Mucosa of stomach (tissue), 1 donor: ENCODE results near the gene JAKMIP3.
A peak's percentile ranks its signal among the peaks of the same experiment; 100 is the strongest.

Experiments
- H3K27me3 ChIP-seq: one replicate; pipeline ENCODE4 v1.7.0; 2013; ENCODE audit warnings: mild to moderate bottlenecking, low read length; ENCODE audit not compliant: control insufficient read depth, insufficient read depth
- H3K36me3 ChIP-seq: one replicate; pipeline ENCODE4 v1.7.0; 2013; ENCODE audit warnings: low read length; ENCODE audit not compliant: control insufficient read depth, insufficient read depth
- H3K4me1 ChIP-seq: one replicate; pipeline ENCODE4 v1.7.0; 2013; ENCODE audit warnings: mild to moderate bottlenecking, low read length; ENCODE audit not compliant: control insufficient read depth, insufficient read depth
- H3K4me3 ChIP-seq: one replicate; pipeline ENCODE4 v1.7.0; 2013; ENCODE audit warnings: low read length
- H3K9ac ChIP-seq: one replicate; pipeline ENCODE4 v1.7.0; 2013; ENCODE audit warnings: mild to moderate bottlenecking, low read length, moderate library complexity
- H3K9me3 ChIP-seq: one replicate; pipeline ENCODE4 v1.7.0; 2013; ENCODE audit warnings: mild to moderate bottlenecking, low read length, moderate library complexity; ENCODE audit not compliant: control insufficient read depth
- donor health status: Pancreatic carcinoma.

Gene JAKMIP3

DNA sequence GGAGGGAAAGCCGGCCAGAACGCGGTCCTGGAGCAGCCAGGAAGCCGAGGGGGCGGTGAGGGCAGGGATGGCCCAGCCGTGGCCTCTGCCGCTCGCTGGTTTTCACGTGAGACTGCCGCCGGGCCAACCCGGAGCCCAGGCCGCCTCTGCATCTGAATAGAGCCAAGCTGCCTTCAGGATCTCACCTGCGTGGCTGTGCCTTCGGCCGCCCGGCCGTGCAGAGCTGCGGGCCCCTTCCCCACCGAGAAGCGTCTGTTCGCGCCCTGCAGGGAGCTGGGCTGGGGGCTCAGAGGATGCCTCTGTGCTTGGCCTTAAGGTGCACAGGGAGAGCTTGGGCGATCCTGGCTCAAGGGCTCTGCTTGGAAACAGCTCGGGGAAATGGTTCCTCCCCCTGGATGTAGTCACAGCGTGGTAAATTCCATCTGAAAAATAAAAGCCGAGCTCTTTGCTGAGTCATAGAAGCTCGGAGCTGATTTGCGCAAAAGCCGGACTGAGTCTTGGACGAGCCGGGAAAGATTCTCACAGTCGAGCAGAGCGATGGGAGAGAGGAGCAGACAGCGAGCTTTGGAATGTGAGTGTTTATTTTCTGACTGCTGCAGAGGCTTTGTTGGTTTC lies at the start of gene JAKMIP3:
Gene JAKMIP3 (plus strand): TSS at position 456 of the 615 bp plus-strand sequence. CDS start 38,863 bp downstream, outside the sequence.
- Histone ChIP-seq H3K4me3 (peak within 1 kb of the TSS; percentile 28), H3K27me3 (no peaks in the 10 kb centered on the region), H3K36me3 (no peaks in the 10 kb centered on the region), H3K9ac (peak within 1 kb of the TSS; percentile 35), H3K4me1 (no peaks in the 10 kb centered on the region), H3K9me3 (no peaks in the 10 kb centered on the region)

DNA sequence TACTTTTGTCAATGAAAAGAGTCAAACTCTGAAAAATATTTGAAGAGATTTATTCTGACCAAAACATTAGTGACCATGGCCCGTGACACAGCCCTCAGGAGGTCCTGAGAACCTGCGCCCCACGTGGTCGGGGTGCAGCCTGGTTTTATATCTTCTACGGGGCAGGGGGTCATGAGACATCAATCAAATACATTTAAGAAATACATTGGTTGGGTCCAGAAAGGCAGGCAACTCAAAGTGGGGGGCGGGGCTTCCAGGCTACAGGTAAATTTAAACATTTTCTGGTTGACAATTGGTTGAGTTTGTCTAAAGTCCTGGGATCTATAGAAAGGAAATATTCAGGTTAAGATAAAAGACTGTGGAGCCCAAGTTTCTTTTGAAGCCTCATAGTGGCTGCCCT lies 49.2 kb upstream of the JAKMIP3 start:
- H3K36me3 ChIP-seq = no peaks in the 10 kb centered on the region
- H3K4me1 ChIP-seq = no peaks in the 10 kb centered on the region
- no peaks in the 10 kb centered on the region for H3K9me3 ChIP-seq
- H3K27me3 ChIP-seq = peaks cover 2% of the 10 kb centered on the region
- no peak overlapping the region for H3K9ac ChIP-seq
- H3K4me3 ChIP-seq = no peak overlapping the region

DNA sequence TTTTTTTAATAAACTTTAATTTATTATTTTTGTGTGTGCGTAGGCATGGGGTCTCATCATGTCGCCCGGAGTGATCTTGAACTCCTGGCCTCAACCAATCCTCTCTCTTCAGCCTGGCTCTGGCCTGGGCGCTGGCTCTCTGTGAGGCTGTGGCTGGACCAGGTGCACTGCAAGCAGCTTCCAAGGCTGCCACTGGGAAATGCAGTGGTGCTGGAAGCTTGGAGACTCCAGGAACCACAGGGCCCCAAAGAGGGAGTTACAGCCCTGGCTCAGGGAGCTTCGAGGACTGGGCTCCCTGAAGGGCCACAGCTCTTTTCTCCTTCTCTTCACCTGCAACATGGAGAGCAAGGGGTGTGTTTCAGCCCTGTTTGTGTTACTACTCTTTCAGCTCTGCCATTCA lies 47.3 kb upstream of the JAKMIP3 start:
- peaks cover 3% of the 10 kb centered on the region for H3K4me1 ChIP-seq
- no peaks in the 10 kb centered on the region for H3K9me3 ChIP-seq
- peaks cover 10% of the 10 kb centered on the region for H3K27me3 ChIP-seq
- no peaks in the 10 kb centered on the region for H3K36me3 ChIP-seq
- no peak overlapping the region for H3K9ac ChIP-seq
- no peak overlapping the region for H3K4me3 ChIP-seq

DNA sequence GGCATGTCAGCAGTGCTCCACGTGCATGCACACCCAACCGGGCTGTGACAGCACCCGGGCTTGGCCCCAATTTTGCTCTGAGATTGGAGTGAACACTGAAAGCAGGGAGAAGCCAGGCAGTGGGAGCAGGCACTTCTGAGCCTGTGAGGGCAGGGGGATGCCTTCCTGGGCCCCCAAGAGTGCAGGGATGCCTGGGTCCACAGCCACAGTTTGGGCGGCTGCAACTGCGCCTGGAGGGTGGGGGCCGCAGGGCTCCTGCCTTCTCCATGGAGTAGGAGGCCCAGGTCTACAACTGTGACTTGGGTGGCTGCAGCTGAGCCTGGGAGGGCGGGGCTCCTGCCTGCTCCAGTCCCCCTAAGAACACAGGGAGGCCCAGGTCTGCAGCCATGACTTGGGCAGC lies 46.4 kb upstream of the JAKMIP3 start:
- H3K9ac ChIP-seq = no peak overlapping the region
- H3K9me3 ChIP-seq = no peaks in the 10 kb centered on the region
- H3K36me3 ChIP-seq = no peaks in the 10 kb centered on the region
- no peak overlapping the region for H3K4me3 ChIP-seq
- H3K27me3 ChIP-seq = peaks cover 17% of the 10 kb centered on the region
- peaks cover 7% of the 10 kb centered on the region for H3K4me1 ChIP-seq

DNA sequence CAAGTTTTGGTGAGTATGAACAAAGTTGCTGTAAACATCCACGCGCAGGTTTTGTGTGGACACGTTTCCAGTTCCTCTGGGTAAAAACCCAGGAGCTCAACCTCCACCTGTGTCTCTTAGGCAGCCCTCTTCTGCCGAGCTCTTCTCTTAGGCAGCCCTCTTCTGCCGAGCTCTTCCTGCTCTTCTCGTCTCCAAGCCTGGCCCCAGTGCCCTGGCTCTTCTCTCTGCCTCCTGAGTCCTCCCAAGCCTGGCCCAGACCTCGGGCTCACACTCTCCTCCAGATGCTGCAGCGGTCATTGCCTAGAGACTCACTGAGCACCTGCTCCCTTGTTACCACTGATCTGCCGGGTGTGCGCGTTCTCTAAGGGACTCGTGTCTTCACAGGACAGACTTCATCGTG lies 45.3 kb upstream of the JAKMIP3 start:
- Histone ChIP-seq H3K27me3 (peaks cover 17% of the 10 kb centered on the region), H3K4me1 (peaks cover 7% of the 10 kb centered on the region), H3K9me3 (no peaks in the 10 kb centered on the region), H3K9ac (no peak overlapping the region), H3K36me3 (no peaks in the 10 kb centered on the region), H3K4me3 (no peak overlapping the region)

DNA sequence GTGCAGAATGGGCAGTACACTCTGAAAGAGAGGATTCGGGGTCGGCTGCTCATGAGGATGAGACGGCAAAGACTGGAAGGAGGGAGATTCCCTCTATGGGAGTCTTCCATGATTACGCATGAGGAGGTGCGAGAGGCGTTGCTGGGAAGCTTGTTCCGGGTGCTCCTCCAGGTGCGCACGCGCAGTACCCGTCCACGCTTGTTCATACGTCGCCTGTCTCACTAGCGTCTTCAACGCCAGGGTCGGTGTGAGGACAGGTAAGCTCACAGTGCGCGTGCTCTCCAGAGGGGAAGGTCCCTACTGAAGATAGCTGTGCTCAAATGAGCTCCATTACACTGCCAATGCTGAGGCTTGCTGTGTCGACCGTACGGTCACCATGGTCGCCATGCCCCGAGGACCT lies 44.7 kb upstream of the JAKMIP3 start:
- Histone ChIP-seq H3K4me3 (no peak overlapping the region), H3K36me3 (no peaks in the 10 kb centered on the region)

DNA sequence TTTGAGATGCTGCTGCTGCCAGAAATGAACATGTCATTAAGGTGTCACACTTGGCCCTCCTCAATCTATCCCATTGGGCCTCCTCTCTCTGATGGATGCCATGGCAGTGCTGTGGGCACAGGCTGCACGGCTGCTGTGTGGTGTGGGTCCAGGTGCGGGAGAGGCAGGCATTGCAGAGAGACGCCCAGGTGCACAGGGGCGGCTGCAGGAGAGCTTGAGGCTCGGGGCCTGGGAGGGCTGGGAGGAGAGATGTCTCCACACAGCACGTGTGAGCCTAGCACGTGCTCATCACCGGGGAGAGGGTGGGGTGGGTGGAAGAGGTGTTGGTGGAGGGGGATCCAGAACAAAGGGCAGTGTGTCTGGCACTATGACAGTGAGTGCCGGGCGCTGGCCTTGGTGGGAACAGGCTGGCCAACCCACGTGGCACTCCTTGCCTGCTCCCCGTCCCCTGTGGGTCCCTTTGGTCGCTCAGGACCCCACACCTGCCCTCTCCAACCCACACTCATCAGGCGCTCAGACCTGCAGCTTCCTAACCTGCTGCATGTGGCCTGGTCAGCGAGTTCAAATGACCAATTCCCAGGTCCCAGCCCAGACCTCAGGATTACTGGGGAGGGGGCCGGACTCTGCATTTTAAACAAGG lies 44.1 kb upstream of the JAKMIP3 start:
- Histone ChIP-seq H3K27me3 (peaks cover 17% of the 10 kb centered on the region), H3K9me3 (no peaks in the 10 kb centered on the region), H3K4me3 (no peak overlapping the region), H3K36me3 (no peaks in the 10 kb centered on the region), H3K9ac (no peak overlapping the region), H3K4me1 (peaks cover 7% of the 10 kb centered on the region)

More for the DNA sequence above, 44.7 kb upstream of the JAKMIP3 start:
- H3K4me1 ChIP-seq = peaks cover 7% of the 10 kb centered on the region
- peaks cover 17% of the 10 kb centered on the region for H3K27me3 ChIP-seq
- H3K9me3 ChIP-seq = no peaks in the 10 kb centered on the region
- H3K9ac ChIP-seq = no peak overlapping the region

DNA sequence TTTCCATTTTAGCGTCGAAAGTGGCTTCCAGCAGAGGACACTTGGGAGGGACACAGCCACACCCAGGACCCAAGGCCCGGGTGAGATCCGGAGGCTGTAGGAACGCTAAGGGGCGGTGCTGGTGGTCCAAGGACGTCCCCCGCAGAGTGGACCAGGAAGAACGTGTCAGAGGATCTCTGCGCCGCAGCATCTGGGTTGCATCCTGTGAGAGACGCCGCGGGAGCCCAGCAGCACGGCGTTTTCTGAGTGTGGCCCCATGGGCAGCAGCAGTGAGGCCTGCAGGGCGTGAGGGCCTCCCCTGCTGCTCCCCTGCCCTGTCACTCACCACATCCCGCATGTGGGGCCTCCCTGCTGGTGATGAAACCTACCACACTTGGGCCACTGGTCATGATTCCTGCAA lies 43.5 kb upstream of the JAKMIP3 start:
- Histone ChIP-seq H3K4me1 (peaks cover 7% of the 10 kb centered on the region), H3K9ac (no peak overlapping the region), H3K4me3 (no peak overlapping the region), H3K9me3 (no peaks in the 10 kb centered on the region), H3K36me3 (no peaks in the 10 kb centered on the region), H3K27me3 (peaks cover 22% of the 10 kb centered on the region)

DNA sequence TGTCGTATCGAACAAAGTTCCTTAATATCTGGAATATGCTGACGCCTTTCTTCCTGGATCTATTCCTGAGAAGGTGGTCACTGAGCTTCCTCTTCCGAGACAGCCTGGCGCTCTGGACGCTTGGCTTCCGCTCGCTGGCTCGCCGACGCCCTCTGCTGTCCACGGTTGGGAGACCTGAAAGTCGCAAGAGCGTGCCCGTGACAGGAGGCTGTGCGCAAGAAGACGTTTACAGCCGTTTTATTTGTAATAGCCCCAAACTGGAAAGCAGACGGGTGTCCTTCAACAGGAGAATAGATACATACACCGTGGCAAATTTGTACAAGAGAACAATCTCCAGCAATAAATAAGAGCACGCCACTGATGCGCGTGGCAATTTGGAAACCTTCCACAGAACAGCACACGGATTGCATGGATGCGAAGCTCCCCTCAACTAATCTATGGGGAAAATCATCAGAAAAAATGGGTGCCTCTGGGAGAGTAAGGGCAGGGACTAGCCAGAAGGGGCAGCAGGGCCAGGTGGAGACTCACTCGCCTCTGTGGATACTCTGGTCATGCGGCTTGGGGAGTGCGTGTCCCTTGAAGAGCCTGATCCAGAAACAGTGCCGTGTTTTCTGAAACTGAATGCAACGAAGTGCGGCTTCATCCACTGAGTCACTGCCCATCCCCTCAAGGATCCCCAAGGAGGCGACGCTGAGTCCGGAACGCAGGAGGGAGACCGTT lies 42.5 kb upstream of the JAKMIP3 start:
- no peak overlapping the region for H3K4me3 ChIP-seq
- no peaks in the 10 kb centered on the region for H3K36me3 ChIP-seq
- peaks cover 27% of the 10 kb centered on the region for H3K27me3 ChIP-seq
- peaks cover 7% of the 10 kb centered on the region for H3K4me1 ChIP-seq
- no peaks in the 10 kb centered on the region for H3K9me3 ChIP-seq
- no peak overlapping the region for H3K9ac ChIP-seq

DNA sequence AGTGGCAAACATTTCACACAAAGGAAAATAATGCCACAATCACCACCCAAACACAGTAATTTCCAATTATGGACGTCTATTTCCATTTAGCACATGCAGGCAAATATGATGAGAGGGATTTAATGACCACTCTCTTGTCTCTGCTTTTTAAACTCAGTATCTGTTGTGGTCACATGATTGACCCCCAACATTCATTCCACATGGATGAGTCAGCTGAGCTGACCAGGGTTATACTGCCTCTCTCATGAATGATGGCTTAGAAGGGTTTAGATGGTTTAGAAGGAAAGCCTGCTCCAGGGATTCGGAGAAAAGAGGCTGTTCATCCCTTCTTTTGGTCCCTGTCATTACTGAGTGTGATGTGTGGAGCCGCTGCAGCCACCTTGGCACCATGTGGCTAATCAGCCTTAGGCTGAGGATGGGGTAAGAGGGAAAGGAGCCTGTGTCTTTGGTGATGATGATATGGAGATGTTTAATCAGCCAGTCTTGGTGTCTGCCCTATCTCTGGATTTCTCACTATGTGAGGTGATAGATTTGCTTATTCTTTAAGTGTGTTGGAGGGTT lies 38.2 kb upstream of the JAKMIP3 start:
- Histone ChIP-seq H3K4me3 (no peak overlapping the region), H3K9ac (no peak overlapping the region), H3K27me3 (peaks cover 24% of the 10 kb centered on the region), H3K9me3 (no peaks in the 10 kb centered on the region), H3K4me1 (peaks cover 7% of the 10 kb centered on the region), H3K36me3 (no peaks in the 10 kb centered on the region)

DNA sequence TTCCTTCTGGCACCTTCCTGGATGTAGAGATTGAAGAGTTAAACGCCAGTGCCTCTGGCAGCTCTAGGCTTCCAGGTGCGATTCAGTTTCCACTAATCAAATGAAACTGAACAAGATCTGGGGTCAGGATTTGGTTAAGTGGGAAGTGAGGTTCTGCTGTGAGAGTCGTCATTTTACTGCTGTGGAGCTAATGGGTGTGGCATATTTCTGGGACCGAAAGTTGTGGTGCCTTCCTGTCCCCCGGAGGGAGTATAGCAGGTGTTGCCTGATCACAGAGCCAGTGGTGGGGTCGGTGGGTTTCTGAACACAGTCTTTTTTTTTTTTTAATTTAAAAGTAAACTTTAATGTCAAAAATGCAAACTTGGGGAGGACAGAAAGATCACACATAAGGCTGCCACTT lies 37.0 kb upstream of the JAKMIP3 start:
- Histone ChIP-seq H3K9ac (no peak overlapping the region), H3K4me1 (peaks cover 2% of the 10 kb centered on the region), H3K27me3 (peaks cover 17% of the 10 kb centered on the region), H3K36me3 (no peaks in the 10 kb centered on the region), H3K9me3 (no peaks in the 10 kb centered on the region), H3K4me3 (no peak overlapping the region)

DNA sequence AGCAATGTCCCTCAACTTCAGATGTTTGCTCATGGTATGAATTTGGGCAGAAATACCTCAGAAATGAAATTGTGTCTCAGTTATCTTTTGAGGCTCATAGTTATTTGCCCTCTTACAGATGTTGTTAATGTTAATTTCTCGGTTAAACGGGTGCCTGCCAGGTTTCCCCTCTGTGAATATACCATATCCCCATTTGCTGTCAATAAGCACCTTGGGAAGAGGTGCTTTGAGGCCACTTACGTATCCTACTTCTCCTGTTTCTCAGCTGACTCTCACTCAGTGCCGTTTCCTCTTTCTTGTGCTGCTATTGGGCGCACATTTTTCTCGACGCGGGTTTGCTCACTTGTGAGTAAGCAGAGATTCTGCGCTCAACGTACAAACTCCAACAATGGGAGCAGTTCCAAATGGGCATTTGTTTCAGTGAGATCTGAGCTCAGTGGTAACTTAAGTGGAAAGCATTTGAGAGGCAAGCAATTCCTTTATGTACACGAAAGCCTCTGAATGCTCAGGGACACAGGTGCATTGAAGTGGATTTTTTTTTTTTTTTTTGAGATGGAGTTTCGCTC lies 34.8 kb upstream of the JAKMIP3 start:
- H3K4me3 ChIP-seq = no peak overlapping the region
- H3K4me1 ChIP-seq = no peaks in the 10 kb centered on the region
- H3K9me3 ChIP-seq = no peaks in the 10 kb centered on the region
- H3K27me3 ChIP-seq = peaks cover 27% of the 10 kb centered on the region
- H3K9ac ChIP-seq = no peak overlapping the region
- no peaks in the 10 kb centered on the region for H3K36me3 ChIP-seq
